ENCODE data around the gene SEMA3F.

SEMA3F gene

DNA sequence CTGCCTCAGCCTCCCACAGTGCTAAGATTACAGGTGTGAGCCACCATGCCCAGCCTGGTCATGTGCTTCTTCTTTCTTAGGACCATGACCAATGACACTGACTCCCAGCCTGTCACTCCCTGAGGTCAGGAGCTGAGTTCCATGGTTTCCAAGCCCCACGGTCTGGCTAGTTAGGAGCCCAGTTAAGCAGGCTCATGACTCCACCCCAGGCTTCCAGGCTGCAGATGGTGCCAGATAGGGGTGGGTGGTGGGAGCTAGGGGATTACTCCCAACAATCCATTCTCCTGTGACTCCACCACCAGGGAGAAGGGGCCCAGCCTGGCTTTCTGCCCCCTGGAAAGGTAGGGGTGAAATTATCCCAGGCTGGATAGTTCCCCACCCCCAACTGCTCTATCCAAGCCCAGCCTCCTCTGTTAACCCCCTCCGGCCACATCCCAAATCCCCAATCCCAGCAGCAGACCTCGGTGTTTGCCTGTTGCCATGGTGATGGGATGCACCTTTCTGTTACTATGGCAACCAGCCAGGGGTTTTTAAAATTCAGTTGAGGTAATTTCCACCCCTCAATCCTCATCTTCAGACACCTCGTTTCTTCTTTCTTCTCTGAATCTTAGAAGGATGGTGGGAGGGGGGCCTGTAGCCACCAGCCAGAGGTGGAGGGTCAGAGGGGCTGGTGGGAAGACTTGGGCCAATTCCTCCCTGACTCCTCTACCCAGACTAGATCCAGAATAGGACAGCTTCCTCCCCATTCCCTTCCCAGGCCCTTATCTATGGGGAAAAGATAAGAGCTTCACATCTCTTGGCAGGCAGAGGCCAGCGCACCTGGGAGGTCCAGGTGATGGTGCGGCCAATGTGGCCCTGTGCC, 22.5 kb upstream of the SEMA3F start:
- no peak for DNase-seq

DNA sequence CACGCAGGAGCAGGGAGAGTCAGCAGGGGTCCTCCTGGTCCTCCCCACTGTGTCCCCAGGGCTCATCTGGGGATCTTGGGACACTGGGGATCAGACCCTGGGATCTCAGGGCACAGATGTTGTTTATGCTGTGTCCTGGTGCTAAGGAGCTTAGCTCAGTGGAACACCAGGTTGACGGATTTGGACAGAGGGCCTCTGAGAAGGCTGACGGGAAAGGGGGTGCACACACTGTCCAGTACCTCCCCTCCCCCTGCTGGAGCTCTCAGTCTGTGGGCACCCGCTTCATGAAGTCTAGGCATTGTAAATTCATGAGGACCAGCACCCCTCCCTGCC, 21.9 kb upstream of the SEMA3F start:
- no peak for DNase-seq

DNA sequence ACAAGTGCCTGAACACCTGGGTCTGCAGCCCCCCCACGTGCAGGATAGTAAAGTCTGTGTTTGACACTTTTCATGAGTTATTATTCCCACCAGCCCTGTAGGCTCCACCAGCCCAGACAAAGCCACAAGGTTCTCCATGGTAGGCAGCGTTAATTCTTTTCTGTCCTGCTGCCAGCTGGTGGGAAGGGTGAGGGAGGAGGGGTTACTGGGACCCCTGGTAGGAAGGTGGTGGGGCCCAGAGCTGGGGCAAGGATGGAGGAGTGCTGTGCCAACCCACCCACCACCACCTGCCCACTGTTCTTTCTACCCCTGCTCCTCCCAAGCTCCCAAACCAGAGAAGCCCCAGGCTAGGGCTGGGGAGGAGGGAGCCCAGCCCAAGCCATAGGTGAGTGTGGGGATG, 20.8 kb upstream of the SEMA3F start:
- no peak for DNase-seq

DNA sequence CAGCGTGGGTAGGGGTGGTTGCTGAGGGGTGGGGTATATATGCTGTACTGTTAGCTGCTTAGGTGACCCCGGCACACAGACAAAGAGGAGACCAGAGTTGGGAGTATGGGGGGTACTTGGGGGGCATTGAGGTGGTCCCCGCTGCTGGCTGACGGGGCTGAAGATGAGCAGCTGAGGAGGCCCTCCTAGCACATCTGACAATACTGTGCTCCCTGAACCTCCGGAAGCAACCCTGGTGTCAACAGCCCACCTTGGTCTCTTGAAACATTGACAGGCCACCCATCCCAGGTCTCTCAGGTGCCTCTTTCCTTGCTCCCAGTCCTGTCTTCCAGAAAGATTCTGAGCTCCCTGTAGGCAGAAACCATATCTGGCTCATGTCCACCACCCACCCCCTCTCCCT, 19.2 kb upstream of the SEMA3F start:
- DNase-seq, result no peak

DNA sequence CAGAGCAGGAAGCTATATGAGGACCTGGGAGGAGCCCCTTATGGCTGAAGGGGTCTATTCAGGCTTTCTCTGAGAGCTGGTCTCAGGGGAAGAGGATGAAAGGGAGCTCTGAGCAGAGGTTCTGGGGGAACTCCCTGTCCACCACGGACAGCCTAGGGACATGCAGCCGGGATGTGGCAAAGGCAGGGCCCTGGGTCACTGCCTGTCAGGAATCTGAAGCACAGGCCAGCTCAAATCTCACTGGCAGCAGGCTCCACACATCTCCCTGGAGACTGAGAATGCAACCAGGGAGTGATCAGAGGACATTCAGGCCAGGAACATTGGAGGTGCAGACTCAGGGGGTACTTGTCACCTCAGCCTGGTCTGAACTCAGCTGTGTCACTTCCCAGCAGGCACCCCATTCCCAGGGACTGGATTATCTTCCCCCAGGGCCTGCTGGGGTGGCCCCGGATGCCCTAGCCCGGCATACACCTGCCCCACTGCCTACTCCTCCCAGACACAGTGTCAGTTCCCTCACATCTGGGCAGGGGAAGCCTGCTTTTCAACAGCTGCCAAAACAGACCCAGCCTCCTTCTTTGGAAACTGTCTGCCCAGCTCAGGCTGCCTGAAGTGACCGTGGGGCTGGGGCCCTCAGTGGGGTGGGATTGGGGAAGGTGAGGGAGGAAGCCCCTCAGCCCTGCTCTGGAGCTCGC, 18.3 kb upstream of the SEMA3F start:
- DNase-seq, result no peak

DNA sequence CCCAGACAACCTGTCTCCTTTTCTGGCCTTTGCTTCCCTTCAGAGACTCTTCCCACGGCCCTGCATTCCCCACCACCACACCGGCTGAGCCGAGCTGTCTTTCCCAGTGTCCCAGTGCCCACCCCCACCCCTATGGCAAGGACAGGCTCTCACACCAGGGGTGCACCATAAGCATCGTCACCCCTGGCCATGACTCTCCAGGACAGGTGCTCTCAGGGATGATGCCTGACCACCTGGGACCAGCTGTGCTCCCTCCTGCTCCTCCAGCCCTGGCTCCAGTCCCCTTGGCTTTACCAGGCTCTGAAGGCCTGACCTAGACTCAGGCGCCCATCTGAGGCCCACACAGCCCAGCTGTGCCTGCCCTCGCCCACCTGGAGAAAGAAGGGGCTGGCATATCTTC, 17.6 kb upstream of the SEMA3F start:
- DNase-seq, result no peak

DNA sequence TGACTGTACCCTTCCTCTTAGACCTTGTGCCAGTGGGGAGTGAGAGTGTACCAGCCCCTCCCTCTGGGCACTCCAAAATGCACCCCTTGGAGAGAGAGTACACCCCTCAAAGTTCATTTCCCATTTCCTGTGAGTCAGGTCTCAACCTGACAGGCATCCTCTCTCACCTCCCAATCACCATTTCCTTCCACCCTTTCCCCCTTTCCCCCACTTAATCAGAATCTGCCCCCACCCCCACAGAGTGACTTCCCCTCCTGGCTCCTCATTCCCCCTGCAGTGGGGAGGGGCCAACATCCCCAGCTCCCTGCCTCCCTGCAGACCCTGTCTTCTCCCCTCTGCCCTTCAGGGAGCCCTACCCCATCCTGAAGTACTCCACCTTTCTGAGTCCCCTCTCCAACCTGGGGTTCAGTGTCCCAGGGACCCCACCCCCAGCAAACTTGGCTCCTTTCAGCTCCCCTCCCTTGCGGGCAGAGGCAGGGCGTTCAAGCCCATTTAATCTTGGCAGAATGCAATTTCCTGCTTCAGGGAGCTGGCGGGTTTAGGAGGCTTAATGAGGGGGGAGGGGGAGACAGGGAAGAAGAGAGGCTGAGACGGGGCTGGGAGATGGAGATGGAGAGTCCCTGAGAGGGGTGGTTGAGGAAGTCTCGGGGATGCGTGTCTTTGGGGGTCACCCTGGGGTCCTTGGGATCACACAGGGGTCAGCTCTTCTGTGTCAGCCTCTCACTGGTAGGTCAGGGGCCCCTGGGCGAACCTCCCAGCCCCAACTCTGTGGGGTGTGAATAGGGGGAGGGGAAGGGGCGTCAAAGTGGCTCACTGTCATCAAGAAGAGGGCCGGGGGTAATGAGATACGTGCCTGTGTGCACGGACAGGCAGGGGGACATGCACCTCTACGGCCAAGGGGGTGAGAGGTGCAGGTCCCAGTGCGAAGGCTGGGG, 16.6 kb upstream of the SEMA3F start:
- DNase-seq, result no peak

DNA sequence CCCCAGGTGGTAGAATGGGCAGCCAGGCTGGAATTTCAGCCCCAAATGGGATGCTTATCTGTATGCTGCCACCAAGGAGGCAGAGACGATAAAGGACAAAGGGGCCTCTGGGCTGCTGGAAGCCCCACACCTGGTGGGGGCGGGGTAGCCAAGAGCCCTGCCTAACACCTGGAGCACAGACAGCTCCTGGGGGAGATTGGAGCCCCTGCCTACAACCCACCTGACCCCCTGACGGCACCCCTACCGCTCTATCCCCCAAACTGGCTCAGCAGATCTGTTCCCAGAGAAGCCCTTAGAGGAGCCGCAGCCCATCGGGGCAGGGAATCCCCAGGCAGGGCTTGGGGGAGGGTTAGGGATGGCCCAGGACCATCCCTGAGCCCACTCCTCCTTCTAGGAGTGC, 15.8 kb upstream of the SEMA3F start:
- DNase-seq, result no peak

DNA sequence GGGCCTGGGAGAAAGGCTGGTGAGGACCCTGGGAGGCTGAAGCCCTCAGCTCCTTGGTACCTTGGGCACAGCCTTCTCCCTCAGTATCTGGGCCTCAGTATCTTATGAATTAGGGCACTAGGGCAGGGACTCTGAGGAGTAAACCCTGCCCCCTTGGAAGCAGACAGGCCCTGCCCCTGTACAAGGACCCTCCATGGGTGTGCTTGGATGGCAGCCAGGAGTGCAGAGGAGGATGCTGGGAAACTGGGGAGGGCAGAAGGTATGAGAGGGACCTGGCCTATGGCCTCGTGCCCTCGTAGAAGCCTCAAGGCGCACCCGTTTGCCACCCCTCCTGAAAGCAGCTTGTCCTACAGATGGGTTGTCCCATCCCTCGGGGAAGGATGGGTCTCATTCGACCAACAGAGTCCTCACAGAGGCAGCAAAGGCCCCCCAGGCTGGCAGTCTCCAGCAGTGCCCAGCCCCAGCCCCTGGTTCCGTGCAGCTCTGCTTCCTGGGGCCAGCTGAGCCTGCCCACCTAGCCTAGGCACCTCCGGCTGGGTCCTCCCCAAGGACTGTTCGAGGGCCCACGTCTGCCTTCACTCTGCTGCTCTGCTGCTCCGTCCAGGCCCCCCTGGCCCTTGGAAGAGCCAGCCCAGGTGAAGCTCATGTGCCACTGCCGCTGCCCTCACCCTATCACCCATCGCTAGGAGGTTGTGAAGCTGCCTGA, 15.3 kb upstream of the SEMA3F start:
- DNase-seq, result no peak

DNA sequence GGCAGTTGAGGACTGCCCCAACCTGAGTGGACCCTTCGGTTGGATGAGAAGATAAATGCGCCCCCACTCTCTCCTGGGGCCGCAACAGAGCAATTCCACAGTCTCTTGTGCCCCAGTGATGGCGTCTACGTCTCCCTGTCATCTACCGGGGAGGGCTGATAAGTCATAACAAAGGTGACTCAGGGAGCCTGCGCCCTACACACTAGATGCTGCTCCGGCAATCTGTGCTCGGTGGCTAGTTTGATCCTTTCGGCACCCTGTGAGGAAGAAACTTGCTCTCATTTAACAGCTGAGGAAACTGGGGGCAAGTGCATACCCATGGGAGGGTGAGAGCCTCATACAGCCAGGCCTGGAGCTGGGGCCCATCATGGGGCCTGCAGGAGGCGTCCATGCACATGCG, 14.1 kb upstream of the SEMA3F start:
- no peak for DNase-seq

DNA sequence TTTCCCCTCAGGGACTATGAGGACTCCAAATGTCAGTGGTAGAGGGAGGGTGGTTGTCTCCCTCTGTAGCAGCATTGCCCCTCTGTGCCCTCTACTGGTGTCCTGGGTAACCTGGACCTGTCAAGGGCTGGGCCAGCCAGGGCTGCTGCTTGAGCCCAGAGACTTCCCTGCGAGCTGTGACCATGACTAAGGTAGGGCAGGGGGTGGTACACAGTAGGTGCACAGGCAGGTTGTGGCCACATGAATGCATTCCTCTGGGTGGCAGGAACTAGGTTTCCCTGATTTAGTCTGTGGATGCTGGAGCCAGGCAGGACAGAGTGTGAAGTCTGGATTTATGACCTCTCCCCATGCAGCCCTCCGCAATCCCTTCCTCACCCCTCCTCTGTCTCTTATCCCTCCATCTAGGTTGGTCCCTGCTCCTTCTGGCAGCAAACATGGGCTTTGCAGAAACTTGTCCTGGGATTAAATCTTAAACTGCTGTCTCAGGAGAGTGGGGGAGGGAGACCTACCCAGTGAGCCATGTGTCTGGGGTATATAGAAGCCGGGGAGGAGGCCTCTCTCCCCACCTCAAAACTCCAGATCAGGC, 8.7 kb upstream of the SEMA3F start:
- DNase-seq, result no peak

DNA sequence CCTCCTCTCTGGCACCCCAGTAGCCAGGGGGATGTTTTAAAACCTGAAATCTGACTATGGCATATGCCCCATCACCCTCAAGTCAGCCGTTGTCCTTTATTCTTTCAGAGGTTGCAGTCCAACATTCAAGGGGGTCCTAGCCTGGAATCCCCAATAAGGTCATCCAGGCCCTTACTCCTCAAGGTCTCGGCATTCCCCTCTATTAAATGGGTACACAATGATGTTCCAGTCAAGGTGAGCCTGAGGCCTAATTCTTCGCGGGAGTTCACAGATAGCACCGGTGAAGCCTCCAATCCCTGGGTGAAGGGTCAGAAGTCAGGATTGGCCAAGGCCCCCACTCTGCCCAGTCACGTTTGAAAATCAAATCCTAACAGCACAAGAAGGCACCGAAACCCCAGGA, 8.1 kb upstream of the SEMA3F start:
- DNase-seq, result no peak

DNA sequence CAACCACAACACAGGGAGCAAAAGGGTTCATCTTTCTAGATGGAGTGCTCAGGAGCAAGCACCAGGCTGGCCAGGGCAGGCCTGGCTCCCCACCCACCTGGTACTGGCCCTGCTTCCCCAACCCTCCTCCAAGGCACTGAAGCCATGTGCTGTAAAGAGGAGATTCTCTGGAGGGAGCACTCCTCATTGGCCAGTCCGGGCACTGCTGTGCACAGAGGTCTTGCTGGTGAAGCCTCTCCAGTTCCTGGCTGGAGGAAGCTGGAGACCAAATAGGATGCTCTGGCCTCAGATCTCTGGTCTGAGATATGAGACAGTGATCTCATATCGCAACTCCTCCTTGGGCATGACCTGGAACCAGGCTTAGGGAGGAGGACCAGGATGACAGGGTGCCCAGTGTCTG, 7.7 kb upstream of the SEMA3F start:
- DNase-seq, result no peak

DNA sequence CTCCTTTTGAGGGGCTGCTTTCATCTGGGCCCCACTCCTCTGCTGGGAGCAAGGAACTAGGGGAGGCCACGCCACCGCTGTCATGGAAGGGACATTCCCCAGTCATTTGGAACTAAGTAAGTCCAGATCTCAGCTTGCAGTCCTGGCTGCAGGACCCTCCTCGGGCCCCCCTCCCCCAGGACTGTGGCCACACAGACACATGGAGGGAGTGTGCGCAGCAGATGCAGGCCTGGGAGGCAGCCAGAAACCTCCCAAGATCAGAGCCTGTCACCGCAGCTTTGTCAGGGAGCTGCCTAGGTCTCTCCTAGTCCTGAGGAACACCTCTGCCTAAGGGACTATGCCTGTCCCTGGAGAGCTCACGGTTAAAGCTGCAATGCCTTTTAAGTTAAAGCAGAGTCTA, 7.3 kb upstream of the SEMA3F start:
- DNase-seq, result no peak

DNA sequence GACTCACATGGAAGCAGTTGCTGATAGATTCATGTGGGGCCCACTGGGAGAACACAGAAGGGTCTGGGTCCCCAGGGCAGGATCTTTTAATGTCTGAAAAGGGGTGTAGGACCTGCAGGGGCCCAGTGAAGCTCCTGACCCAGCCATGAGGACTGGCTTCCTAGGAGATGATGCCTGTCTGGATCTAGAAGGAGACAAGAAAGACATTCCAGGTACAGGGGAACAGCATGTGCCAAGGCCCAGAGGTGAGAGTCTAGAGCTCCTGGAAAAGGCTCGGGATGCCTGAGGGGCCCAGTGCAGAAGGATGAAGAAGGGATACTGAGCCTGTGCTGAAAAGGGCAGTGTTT, 4.7 kb upstream of the SEMA3F start:
- no peak for DNase-seq

DNA sequence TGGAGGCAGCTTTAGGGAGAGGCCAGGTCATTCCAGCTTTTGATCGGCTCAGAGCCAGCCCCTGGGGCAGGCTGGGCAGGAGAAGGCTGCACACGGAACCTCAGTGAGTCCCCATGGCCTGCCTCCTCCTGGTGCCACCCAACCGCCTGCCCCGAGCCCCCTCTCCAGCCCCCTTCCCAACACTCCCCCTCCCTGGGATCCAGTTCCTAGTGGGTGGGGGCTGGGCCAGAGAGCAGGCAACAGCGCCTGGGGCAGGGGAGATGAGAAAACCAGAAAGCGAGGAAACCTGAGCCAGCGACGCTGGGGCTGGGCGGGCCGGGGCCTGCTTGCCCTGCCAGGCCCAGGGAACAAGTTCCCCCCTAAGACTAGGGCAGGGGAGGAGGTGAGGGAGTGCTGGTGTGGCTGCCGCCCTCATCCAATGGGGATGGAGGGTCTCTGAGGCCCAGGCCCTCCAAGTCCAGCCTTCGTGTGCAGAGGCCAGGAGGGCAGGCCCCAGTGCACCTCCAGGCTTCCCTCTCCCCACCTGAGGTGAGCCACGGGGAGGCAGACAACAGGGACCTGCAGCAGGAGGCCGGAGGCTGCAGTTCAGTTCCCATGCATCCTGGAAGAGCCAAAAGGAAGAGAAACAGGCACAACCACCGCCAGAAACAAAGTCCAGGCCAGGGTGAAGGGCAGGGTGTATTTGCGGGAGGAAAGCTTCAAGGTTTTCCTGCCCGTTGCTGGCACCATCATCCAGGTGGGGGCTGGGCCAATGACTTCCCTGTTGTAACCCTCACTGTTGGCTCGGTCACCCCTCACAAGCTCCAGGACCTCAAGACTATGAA, 4.0 kb upstream of the SEMA3F start:
- DNase-seq, result no peak

DNA sequence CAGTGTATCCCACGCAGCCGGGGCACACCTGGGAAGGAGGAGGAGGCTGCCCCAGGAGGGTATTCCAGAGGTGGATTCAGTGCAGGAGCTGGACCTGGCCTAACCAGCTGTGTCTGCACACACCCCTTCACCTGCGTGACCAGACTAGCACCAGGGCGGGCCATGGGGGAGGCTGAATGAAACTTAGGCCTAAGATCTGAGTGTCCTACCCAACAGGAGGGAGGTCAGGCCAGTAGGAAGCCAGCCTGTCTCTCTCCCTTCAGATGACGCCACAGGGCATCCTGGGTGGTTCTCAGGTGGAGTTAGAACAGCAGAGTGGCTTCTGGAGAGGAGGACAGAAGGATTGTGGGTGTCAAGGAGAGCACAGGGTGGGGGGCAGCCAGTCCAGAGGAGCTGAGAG, 3.4 kb upstream of the SEMA3F start:
- no peak for DNase-seq

DNA sequence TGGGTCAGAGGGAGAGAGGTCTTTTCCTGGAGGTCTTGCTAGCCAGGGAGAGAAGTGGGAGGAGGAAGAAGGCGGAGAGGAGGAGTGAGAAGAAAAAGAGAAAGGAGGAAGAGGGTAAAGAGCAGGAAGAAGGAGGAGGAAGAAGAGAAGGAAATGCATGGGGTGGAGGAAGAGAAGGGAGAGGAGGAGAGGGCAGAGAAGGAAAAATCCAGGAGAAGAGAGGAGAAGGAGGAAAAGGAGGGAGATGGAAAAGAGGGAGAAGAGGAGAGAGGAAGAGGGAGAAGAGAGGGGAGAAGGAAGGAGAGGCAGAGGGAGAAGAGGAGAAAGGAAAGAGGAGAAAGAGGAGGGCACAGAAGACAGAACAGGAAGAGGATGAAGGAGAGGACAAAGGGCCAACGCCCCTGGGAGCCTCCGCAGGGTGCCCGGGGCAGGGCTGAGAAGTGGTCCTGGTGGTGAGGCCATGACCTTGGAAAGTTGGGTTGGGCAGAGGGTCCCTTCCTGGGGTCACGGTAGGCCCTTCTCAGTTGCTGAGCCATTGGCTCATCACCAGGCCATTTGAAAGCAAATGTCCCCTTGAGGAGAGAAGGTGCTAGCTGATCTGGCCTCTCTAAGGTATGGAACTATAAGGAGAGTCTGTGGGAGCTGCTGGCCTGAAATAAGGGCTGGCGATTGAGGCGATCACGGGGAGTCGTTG, 1.2 kb upstream of the SEMA3F start:
- DNase-seq, result no peak

DNA sequence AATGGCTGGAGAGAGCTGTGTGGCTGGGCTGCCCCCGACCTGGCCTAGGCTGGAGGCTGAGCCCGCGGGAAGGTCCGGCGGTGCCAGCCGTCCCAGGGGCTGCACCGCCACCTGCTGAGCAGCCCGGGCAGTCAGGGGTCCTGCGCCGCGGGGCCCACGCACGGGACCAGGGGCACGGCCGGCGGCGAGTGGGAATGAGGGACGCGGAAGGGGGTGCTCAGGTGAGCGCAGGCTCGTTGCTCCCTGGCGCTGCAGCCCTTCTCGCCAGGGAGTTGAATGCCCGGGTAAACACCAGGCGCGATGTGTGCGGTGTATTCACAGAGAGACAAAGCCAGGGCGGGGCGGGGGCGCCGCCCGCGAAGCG, 666 bp upstream of the SEMA3F start:
- DNase-seq, result no peak

DNA sequence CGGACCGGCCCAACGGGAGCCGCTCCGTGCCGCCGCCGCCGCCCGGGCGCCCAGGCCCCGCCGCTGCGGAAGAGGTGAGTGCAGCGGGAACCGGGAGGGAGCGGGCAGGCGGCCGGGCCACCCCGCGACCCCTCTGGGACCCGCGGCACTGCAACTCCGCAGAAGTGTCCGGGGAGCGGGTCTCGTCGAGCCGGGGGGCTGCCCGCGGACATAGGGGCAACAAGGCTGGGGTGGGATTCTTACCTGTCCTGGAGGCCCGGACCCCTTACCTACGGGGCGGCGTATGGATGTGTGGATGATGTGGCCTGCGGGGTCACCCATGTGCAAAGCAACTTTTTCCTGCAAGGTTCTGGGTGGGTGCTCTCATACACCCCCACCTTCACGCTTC, 361 bp downstream of the SEMA3F start:
- no peak for DNase-seq

DNA sequence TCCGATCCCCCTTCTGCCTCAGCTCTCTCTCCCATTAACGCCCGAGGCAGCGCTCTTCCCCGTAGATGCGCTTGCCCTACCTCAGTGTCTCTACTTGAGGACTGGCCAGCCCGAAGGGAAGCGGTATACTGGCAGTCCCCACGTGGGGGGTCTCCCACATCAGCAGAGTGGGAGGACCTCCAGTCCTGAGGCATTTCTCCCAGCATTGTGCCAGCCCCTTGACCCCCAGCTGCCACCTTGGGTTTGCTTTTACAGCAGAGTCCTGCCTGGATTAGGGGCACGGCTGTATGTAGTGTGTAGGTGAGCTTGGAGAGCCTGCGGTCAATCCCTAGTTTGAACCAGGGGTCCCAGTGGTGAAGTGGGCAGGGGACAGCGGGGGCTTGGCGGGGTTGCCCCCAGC, 767 bp downstream of the SEMA3F start:
- no peak for DNase-seq

Data from midbrain (tissue), 1 donor.